Measurements from ENCODE around the gene NDUFB8. TPM values are rescaled to one million over a fixed set of nuclear protein-coding genes. Genes with fewer than 3 reads are reported as not detected.
A peak's percentile ranks its signal among the peaks of the same experiment; 100 is the strongest.

The NDUFB8 gene
- total RNA-seq, 6 experiments from 2014 or later, result 93.6 to 125 (median 99.3) TPM

DNA sequence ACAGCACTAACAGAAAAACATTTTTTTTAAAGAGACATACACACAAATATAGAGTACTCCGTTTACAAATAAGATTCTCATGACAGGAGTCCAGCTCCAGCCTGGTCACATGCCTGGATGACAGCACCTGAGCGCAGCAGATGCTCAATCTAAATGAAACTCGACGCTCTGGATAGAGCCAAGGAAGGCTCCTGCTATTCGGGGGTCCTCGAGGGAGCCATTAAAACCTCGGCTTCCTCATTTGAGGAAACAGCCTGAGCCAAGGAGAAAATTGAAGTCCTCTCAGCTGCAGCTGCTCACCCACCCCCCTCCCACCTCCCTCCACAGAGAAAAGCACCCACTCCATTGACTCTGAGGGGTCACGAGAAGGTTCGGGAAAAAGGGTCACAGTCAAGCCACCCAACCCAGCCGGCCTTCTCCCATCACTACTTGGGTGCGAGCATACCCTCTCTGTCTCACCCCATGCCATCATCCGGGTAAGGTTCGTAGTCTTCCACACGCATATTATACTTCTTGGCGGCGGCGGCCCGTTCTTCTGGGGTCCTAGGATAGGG is 673 bp downstream of the NDUFB8 start:
- ATAC-seq, result peak in 1 of 4 donors; percentile 23
- Histone ChIP-seq H3K27me3 (no peaks in the 10 kb centered on the region), H3K27ac (peak overlapping the region; percentile 59 to 67 (median 65)), H3K4me3 (peak overlapping the region; percentile 78 to 96 (median 86)), H3K36me3 (peaks cover 0 to 29% (median 16%) of the 10 kb centered on the region in 4 donors), H3K4me1 (peaks cover 0 to 12% (median 5%) of the 10 kb centered on the region in 4 donors), H3K9me3 (no peaks in the 10 kb centered on the region)
- intact Hi-C loops (cut with DNase I), result no loop called here
- 2% methylated on average over 13 of the region's 18 CpGs for WGBS (ENCODE audit: insufficient coverage, low coverage, low lambda C conversion rate, missing lambda C conversion rate)
- TF ChIP-seq, protein P1, sequence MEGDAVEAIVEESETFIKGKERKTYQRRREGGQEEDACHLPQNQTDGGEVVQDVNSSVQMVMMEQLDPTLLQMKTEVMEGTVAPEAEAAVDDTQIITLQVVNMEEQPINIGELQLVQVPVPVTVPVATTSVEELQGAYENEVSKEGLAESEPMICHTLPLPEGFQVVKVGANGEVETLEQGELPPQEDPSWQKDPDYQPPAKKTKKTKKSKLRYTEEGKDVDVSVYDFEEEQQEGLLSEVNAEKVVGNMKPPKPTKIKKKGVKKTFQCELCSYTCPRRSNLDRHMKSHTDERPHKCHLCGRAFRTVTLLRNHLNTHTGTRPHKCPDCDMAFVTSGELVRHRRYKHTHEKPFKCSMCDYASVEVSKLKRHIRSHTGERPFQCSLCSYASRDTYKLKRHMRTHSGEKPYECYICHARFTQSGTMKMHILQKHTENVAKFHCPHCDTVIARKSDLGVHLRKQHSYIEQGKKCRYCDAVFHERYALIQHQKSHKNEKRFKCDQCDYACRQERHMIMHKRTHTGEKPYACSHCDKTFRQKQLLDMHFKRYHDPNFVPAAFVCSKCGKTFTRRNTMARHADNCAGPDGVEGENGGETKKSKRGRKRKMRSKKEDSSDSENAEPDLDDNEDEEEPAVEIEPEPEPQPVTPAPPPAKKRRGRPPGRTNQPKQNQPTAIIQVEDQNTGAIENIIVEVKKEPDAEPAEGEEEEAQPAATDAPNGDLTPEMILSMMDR (IDR thresholded peaks at IDR 0.05), result no peak
- TF ChIP-seq POLR2A (IDR thresholded peaks at IDR 0.05), result no peak
- DNase-seq, result peak in 1 of 3 donors; percentile 30

DNA sequence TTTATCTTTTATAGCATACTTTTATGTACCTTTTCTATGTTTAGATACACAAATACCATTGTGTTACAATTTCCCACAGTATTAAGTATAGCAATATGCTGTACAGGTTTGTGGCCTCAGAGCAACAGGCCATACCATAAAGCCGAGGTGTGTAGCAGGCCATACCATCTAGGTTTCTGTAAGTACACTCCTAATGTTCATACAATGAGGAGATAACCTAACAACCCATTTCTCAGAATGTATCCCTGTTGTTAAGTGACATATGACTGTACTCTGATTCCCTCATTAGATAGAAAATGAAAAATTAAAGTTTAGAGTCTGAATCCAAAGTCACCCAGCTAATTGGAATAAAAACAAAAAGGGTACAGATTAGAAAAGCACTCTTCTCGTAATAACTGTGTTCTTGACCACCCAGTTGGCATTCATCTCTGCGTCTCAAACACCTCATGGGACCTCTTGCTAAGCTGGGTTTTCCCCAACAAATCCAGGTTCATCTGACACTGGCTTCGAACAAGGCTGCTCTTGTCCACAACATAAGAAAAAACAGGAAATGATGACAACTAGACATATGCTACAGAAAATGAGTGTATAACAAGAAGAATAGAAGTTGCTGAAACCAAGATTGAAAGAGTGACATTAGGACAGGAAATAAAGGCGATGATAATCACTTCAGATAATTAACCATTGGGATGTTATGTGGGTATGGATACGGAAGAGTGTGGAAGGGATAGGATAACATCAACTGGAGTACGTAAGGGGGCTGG is 1.4 kb downstream of the NDUFB8 start:
- peaks cover 0 to 12% (median 5%) of the 10 kb centered on the region in 4 donors for H3K4me1 ChIP-seq
- H3K9me3 ChIP-seq, result no peaks in the 10 kb centered on the region
- ATAC-seq (no peak), DNase-seq (no peak)
- H3K27ac ChIP-seq, result no peak overlapping the region
- peak overlapping the region; percentile 78 to 96 (median 86) for H3K4me3 ChIP-seq
- H3K36me3 ChIP-seq, result peaks cover 0 to 36% (median 19%) of the 10 kb centered on the region in 4 donors
- 52% methylated on average over 7 of the region's 7 CpGs for WGBS (ENCODE audit: insufficient coverage, low coverage, low lambda C conversion rate, missing lambda C conversion rate)
- no peak for TF ChIP-seq POLR2A (IDR thresholded peaks at IDR 0.05)
- TF ChIP-seq, protein P1 (IDR thresholded peaks at IDR 0.05), result no peak
- intact Hi-C loops (cut with DNase I), result no loop called here
- H3K27me3 ChIP-seq, result no peaks in the 10 kb centered on the region

DNA sequence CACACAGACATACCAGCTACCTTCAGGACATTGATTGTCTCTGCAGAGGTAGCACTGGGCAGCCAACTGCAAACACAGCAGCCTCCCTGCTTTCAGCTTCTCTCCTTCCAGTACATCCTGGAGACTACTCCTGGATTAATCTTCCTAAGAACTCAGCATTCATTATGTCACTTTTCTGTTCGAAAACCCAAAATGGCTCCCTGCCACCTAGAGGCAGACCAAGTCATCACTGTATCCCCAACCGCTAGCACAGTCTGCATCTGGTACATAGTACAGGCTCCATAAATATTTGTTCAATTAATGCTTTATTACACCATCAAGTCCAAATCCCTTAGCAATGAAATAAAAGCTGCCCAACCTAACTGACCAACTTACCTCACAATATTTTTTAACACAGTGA is 5.0 kb downstream of the NDUFB8 start:
- ATAC-seq (no peak), DNase-seq (no peak)
- intact Hi-C loops (cut with DNase I), result no loop called here
- 74% methylated on average over 2 of the region's 2 CpGs for WGBS (ENCODE audit: insufficient coverage, low coverage, low lambda C conversion rate, missing lambda C conversion rate)
- Histone ChIP-seq H3K4me3 (no peak overlapping the region), H3K27ac (no peak overlapping the region), H3K27me3 (no peaks in the 10 kb centered on the region), H3K9me3 (no peaks in the 10 kb centered on the region), H3K36me3 (peaks cover 0 to 40% (median 21%) of the 10 kb centered on the region in 4 donors), H3K4me1 (peaks cover 0 to 14% (median 6%) of the 10 kb centered on the region in 4 donors)
- no peak for TF ChIP-seq POLR2A (IDR thresholded peaks at IDR 0.05)
- TF ChIP-seq, protein P1 (IDR thresholded peaks at IDR 0.05), result no peak

DNA sequence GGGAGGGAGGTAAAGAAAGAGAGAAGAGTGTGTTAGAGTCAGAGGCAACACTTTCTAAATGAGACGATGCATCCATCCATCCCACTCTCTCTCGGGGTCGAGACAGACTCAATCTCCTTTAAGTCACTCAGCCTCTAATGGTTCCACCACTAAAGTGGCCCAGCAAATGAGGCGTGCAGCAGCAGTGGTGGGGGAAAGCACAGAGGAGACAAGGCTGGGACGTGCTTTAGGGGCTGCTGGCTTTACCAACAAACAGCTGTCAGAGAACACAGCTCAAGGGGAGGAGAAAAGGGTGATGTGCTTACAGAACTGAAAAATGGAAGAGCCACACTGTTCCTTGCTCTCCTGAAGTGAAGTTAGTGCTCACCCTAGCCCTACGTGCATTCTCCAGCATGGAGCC is 5.5 kb downstream of the NDUFB8 start:
- peaks cover 0 to 40% (median 21%) of the 10 kb centered on the region in 4 donors for H3K36me3 ChIP-seq
- H3K4me3 ChIP-seq, result no peak overlapping the region
- no peak overlapping the region for H3K27ac ChIP-seq
- TF ChIP-seq, protein P1 (IDR thresholded peaks at IDR 0.05), result no peak
- TF ChIP-seq POLR2A (IDR thresholded peaks at IDR 0.05), result no peak
- ATAC-seq (no peak), DNase-seq (no peak)
- H3K4me1 ChIP-seq, result peaks cover 0 to 17% (median 6%) of the 10 kb centered on the region in 4 donors
- no peaks in the 10 kb centered on the region for H3K9me3 ChIP-seq
- WGBS (ENCODE audit: insufficient coverage, low coverage, low lambda C conversion rate, missing lambda C conversion rate), result 78% methylated on average over 4 of the region's 6 CpGs
- intact Hi-C loops (cut with DNase I), result no loop called here
- H3K27me3 ChIP-seq, result no peaks in the 10 kb centered on the region
